OCI-LY1 (cell line): ENCODE results near the gene TMEM131.

ENCODE experiments used
- EZH2 ChIP-seq: fragments of 200-600 bp; sonication (generic), shearing (Covaris generic); IDR thresholded peaks from 2 replicates; pipeline ENCODE4 v1.8.0; 2017; ENCODE audit warnings: borderline replicate concordance, mixed run types, mild to moderate bottlenecking, antibody characterized with exemption, low read length, moderate library complexity, mixed read lengths
- TF ChIP-seq, protein P1 (sequence below): fragments of 200-600 bp; sonication (generic), shearing (Covaris generic); IDR thresholded peaks from 2 replicates; pipeline ENCODE4 v1.5.1; 2017; ENCODE audit warnings: mild to moderate bottlenecking, antibody characterized with exemption, low read length, moderate library complexity, mixed read lengths

DNA sequence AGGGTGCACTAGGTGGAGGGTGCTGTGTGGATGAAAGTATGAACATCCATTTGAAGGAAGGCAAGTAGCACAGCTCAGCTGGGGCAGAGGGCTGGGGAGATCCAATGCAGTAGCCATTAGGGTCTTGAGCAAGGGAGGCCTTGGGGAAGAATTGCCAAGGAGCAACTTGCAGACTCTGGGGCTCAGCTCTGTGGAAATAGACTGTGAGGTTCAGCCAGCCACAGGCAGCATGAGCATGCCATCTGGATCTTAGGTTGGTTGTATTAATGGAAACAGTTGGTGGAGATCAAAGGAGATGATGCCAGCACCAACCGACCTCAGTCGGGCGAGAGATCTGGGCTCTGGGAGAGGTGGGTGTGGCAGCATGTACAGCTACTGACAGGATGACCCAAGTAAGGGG lies 276.8 kb downstream of the TMEM131 start:
- TF ChIP-seq, protein P1, sequence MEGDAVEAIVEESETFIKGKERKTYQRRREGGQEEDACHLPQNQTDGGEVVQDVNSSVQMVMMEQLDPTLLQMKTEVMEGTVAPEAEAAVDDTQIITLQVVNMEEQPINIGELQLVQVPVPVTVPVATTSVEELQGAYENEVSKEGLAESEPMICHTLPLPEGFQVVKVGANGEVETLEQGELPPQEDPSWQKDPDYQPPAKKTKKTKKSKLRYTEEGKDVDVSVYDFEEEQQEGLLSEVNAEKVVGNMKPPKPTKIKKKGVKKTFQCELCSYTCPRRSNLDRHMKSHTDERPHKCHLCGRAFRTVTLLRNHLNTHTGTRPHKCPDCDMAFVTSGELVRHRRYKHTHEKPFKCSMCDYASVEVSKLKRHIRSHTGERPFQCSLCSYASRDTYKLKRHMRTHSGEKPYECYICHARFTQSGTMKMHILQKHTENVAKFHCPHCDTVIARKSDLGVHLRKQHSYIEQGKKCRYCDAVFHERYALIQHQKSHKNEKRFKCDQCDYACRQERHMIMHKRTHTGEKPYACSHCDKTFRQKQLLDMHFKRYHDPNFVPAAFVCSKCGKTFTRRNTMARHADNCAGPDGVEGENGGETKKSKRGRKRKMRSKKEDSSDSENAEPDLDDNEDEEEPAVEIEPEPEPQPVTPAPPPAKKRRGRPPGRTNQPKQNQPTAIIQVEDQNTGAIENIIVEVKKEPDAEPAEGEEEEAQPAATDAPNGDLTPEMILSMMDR, result no peak
- no peak for TF ChIP-seq EZH2
